ENCODE results near the gene SERPINB10.

The SERPINB10 gene

DNA sequence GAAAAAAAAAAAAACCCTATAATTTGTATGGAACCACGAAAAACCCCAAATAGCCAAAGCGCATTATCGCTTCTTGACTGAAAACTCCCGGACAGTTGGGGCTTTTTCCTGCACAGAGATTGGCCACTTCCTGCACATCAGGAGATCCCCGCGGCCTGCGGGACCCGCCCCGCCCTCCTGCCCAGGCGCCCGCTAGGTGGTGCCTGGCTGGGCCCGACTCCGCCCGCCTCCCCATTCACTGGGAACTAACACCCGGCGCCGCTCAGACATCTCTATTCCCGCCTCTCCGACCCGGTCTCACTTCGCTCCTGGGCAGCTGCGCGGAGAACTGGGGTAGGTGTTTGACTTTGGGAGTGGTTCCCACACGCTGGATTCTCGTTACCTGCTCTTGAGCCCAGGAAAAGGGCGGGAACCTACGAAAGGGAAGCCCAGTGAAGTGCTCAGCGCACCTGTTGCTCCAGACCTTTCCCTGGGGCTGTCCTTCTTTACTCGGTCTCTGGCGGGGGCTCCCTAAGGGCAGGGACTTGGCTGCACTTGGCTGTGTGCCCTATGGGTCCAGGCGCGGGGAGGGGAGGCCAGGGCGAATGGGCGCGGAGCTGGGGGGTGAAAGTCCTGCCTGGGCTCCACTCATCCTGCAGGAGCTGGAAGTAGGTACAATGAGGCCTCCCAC is 41.4 kb downstream of the SERPINB10 start, which contains the start of gene HMSD:
HMSD (plus strand) TSS at position 234 of the 670 bp plus-strand sequence. CDS start 4,155 bp downstream, outside the sequence.
- DNase-seq = peak; percentile 48

- DNase-seq = no peak
Observed at GRCh38 chr18:63951302-63951705, 43.5 kb downstream of the SERPINB10 start.

- DNase-seq = no peak
Observed at GRCh38 chr18:63953811-63954210, 46.1 kb downstream of the SERPINB10 start.

DNA sequence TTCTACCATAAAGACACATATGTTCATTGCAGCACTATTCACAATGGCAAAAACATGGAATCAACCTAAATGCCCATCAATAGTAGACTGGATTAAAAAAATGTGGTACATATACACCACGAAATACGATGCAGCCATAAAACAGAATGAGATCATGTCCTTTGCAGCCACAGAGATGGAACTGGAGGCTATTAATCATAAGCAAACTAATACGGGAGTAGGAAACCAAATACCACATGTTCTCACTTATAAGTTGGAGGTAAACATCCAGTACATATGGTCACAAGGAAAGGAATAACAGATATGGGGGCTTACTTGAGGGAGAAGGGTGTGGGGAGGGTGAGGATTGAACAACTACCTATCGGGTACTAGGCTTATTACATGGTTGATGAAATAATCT is 49.0 kb downstream of the SERPINB10 start:
- DNase-seq = no peak

DNA sequence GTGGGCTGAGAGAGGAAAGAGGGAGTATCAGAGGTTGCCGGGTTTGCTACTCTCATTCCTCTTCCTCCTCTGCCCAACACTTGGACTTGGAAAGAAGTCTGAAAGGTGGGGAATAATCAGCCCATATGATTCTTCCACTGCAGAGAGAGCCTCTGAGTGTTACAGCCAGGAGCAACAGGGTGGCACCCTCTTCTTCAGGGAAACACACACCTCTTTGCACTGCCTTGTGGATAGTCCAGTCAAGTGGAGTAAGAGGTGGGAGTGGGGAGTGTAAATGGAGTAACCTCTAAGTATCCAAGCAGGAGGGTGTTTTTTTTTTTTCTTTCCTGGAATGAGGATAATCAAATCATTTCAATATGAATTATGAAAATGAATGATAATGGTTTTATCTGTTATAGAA is 53.1 kb downstream of the SERPINB10 start:
- DNase-seq = no peak

GRCh38 chr18:63961435-63961980 is 53.8 kb downstream of the SERPINB10 start:
- no peak for DNase-seq

- DNase-seq = no peak
Observed at GRCh38 chr18:63962137-63962536, 54.4 kb downstream of the SERPINB10 start.

GRCh38 chr18:63963615-63964256 is 56.0 kb downstream of the SERPINB10 start:
- DNase-seq = peak; percentile 44

GRCh38 chr18:63964908-63965307 is 57.1 kb downstream of the SERPINB10 start:
- no peak for DNase-seq

- no peak for DNase-seq
Observed at GRCh38 chr18:63965716-63966330, 58.1 kb downstream of the SERPINB10 start.

GRCh38 chr18:63969942-63970808 is 62.4 kb downstream of the SERPINB10 start, which contains the start of gene SERPINB8:
Gene SERPINB8 (plus strand): TSS chr18:63970081. CDS start chr18:63978309, 8,228 bp downstream.
- DNase-seq = peak; percentile 93

DNA sequence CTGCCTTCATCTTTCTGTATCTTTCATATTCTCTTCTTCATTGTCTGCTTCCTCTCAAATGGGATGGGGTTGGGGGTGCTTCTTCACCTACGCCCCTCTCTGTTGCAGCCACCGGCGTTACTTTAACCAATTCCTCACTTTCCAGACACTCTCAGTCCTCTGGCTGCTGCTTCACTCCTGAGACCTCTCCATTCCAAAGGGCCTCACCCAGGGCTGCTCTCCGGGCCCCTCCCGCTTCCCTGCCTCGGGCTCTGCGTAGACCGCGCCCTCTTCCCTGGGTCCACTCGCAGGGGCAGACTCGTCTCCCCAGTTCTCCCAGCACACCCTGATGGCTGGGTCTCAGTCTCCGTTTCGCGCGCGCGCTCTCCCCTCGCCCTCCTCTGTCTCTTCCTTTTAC is 63.0 kb downstream of the SERPINB10 start:
- peak; percentile 88 for DNase-seq

- DNase-seq = peak; percentile 70
Observed at GRCh38 chr18:63971320-63972001, 63.7 kb downstream of the SERPINB10 start.

- DNase-seq = no peak
Observed at GRCh38 chr18:63972002-63972376, 64.2 kb downstream of the SERPINB10 start.

DNA sequence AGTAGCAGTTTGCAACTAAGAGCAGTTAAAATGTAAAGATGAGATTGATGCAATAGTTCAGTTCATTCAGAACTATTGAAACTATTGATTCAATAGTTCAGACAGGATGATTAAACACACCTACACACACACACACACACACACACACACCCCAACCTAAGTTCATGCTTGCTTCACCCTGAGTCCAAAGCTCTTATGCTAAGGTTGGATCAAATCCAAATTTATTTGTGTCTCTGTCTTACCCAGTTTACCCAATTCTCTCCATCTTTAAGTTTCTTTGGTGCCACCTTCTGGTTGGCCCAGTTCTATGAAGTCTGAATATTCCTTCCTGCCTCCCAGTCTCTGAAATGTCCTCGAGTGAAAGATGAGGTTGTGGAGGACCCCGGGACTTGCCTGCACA is 67.2 kb downstream of the SERPINB10 start:
- no peak for DNase-seq

- DNase-seq = no peak
Observed at GRCh38 chr18:63975628-63976027, 67.9 kb downstream of the SERPINB10 start.

DNA sequence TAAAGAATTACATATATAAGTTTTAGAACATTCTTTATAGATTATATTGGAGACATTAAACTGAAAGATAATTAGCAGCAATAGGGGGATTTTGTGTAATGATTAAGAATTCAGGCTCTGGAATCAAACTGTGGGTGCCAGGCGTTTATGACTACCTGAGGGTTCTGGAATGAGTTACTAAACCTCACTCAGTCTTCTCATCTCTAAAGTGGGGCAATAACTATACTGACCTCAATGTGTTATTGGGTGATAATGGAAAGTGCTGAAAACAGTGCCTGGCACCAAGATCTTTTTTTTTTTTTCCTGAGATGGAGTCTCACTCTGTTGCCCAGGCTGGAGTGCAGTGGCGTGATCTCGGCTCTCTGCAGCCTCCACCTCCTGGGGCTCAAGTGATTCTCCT is 69.3 kb downstream of the SERPINB10 start:
- DNase-seq = no peak

DNA sequence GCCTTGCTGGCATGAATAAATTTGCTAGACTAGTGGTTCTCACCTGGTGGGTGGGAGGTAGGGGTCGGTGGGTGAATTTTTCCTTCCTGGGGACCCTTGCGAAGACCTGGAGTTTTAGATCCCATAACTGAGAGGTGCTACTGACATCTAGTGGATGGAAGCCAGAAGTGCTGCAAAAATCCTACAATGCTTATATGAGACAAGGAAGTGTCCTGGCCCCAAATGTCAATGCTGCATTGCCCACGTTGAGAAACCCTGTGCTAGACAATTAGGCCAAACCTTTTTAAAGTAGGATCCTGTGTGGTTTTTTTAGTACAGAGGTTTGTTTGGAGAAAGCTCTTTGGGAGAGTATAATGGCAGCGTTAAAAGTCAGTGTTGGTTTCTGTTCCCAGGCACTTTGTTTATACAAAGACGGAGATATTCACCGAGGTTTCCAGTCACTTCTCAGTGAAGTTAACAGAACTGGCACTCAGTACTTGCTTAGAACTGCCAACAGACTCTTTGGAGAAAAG is 71.7 kb downstream of the SERPINB10 start:
- peak; percentile 59 for DNase-seq

- DNase-seq = no peak
Observed at GRCh38 chr18:63980027-63980426, 72.3 kb downstream of the SERPINB10 start.

GRCh38 chr18:63980896-63981460 is 73.2 kb downstream of the SERPINB10 start:
- no peak for DNase-seq

GRCh38 chr18:63981719-63982118 is 74.0 kb downstream of the SERPINB10 start:
- no peak for DNase-seq

GRCh38 chr18:63982361-63982760 is 74.6 kb downstream of the SERPINB10 start:
- no peak for DNase-seq

Measured in NCI-H2227 treated with DMSO at 0.1 percent for 48 hours (cell line).